Large intestine (tissue), 3 donors: Measurements from ENCODE around the gene KIF5A. TPM values are rescaled to one million over a fixed set of nuclear protein-coding genes. Genes with fewer than 3 reads are reported as not detected.

Source experiments
- DNase-seq, 2 donors: peaks; one replicate each; pipeline versions ENCODE4 v3.0.0 to v3.0.0-alpha.2; 2013
- H3K27ac ChIP-seq: one replicate; pipeline ENCODE4 v1.5.1; 2013; ENCODE audit warnings: low read length
- H3K27me3 ChIP-seq: 2 replicates; pipeline ENCODE4 v1.6.1; 2013; ENCODE audit warnings: low read length; ENCODE audit not compliant: control insufficient read depth, insufficient read depth
- H3K36me3 ChIP-seq: 2 replicates; pipeline ENCODE4 v1.6.1; 2013; ENCODE audit warnings: low read length; ENCODE audit not compliant: control insufficient read depth, insufficient read depth
- H3K4me1 ChIP-seq: one replicate; pipeline ENCODE4 v1.6.1; 2013; ENCODE audit warnings: low read length; ENCODE audit not compliant: control insufficient read depth, insufficient read depth
- H3K4me3 ChIP-seq: one replicate; pipeline ENCODE4 v1.5.1; 2013; ENCODE audit warnings: low read length
- H3K9me3 ChIP-seq: one replicate; pipeline ENCODE4 v1.6.1; 2013; ENCODE audit warnings: mild to moderate bottlenecking, low read depth, low read length, moderate library complexity; ENCODE audit not compliant: control insufficient read depth
- WGBS: methylation state at CpG from one replicate; pipeline ENCODE4 v1.1.5; 2013; ENCODE audit warnings: low lambda C conversion rate; ENCODE audit not compliant: insufficient coverage; 5-methylcytosine and 5-hydroxymethylcytosine counted together
- polyA plus RNA-seq: library from polyadenylated mRNA; unstranded; fragments of 120-200 nt; gene quantifications from one replicate; pipeline ENCODE4 v1.2.1, GENCODE V29; 2013

Gene KIF5A
- polyA plus RNA-seq, 1 donor, result 12.3 TPM

DNA sequence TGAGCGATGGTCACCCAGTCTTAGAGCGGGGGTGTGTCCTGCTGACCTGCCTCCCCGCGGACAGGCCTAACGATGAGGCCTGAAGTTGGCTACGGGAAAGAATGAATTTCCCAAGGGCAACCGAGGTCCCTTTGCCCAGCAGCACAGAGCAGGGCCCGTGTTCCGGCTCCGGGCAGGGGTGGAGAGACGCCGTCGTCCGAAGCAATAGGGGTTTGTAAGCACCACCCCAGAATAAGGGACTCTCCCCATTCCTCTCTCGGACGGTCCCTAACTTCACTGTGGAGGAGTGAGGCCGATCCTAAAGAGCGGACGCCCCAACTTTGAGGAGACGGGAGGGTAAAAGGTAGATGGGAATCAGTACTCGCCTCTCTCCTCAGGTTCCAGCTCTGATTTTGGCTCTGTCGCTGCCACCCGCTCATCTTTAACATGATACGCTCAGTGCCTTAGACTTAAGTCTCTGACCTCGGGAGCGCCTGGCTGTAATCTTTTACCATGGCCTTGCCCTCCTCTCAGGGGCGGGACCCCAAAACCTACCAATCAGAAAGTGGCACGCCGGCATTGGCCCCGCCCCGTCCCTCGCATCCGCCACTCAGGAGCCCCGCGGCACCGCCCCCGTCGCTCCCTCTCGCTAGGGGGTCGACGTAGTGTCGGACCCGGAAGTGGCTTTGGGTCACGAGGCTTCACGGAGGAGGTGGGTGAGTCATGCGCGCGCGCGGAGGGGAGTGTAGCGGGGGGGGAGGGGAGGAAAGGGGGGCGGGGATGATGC, 29.6 kb upstream of the KIF5A start, which contains the start of gene DDIT3:
Gene DDIT3 (minus strand): TSS at position 462 of the 766 bp plus-strand sequence. CDS start 3,108 bp downstream, outside the sequence.
- Histone ChIP-seq H3K27ac (peak within 1 kb of the TSS; percentile 100), H3K9me3 (no peaks in the 10 kb centered on the region), H3K4me3 (peak within 1 kb of the TSS; percentile 85), H3K27me3 (no peaks in the 10 kb centered on the region), H3K4me1 (peaks cover 43% of the 10 kb centered on the region), H3K36me3 (peaks cover 37% of the 10 kb centered on the region)
- peak; percentile 99 for DNase-seq
- no CpG with 5 or more reads among the region's 52 CpGs for WGBS

DNA sequence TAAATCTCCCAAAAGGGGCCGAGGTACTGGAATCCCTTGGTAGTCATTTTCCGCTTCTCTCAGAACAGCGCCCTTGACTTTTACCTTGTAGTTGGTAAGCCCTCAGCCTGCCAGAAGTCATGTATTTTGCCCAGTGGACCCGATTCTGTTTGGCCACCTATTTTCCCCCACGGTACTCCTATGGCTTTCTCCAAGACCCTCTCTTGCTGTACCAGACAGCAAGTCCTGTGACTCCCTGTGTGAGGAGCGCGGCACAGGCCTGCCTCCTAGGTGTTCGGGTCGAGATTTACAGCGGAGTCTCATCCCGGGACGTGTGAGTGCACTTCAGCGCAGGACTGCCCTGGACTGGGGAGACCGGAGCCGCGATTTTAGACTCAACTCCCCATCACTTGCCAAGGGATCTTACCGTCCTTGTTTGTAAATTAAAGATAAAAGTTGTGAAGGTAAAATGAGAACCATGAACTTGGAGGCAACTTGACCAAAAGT, 28.3 kb upstream of the KIF5A start:
- Histone ChIP-seq H3K27me3 (no peaks in the 10 kb centered on the region), H3K36me3 (peaks cover 36% of the 10 kb centered on the region), H3K4me1 (peaks cover 45% of the 10 kb centered on the region), H3K27ac (peak overlapping the region; percentile 100), H3K4me3 (peak overlapping the region; percentile 54), H3K9me3 (no peaks in the 10 kb centered on the region)
- WGBS, result no CpG with 5 or more reads among the region's 17 CpGs
- peak; percentile 53 to 78 for DNase-seq

DNA sequence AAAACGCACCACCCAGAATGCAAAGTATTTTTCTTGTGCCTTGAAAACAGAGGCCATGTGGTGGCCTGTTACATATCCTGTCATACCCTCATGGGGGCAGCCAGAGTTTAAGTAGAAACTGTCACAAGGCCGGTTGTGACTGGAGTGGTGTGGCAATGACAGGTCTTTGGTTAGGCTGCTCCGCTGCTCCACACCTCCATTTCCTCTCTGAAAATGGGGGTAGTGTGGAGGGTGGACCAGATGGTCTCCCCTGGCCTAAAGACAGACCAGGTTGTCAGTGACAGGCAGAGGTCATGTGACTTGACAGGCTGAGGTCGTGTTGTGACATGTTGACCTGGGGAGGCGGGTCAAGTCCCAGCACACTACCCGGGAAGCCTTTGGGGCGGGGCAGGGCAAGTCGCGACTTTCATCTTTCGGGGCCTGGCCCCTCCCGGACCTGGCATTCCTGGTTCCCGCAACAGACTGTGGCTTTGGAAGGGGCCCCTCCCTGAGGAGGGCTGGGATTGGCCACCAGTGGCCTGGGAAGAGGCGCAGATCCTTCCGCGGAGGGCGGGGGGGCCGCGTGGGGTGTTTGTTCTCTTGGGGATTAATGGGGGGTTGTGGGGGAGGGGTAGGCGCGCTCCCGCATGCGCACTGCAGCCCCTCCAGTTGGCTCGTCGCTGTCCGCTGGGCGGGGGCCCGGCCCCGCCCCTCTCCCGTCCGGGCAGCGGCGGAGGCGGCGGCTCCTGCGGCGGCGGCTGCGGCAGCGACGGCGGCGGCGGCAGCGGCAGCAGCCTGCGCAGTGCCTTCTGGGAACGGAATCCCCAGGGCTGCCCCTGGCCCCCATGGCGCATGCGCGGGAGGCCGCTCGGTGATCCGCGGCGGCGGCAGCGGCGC, 27.6 kb upstream of the KIF5A start, which contains the start of gene MBD6:
Gene MBD6 (plus strand): TSS at position 814 of the 876 bp plus-strand sequence. CDS start 1,480 bp downstream, outside the sequence.
- peaks cover 45% of the 10 kb centered on the region for H3K4me1 ChIP-seq
- H3K36me3 ChIP-seq, result peaks cover 36% of the 10 kb centered on the region
- H3K4me3 ChIP-seq, result peak within 1 kb of the TSS; percentile 73
- H3K27me3 ChIP-seq, result no peaks in the 10 kb centered on the region
- no peaks in the 10 kb centered on the region for H3K9me3 ChIP-seq
- peak within 1 kb of the TSS; percentile 100 for H3K27ac ChIP-seq
- WGBS, result no CpG with 5 or more reads among the region's 57 CpGs
- DNase-seq, result peak; percentile 92 to 96

GRCh38 chr12:57522887-57523705, 26.7 kb upstream of the KIF5A start:
- Histone ChIP-seq H3K27ac (peak overlapping the region; percentile 100), H3K4me3 (peak overlapping the region; percentile 73), H3K9me3 (no peaks in the 10 kb centered on the region), H3K27me3 (no peaks in the 10 kb centered on the region), H3K4me1 (peaks cover 42% of the 10 kb centered on the region), H3K36me3 (peaks cover 41% of the 10 kb centered on the region)
- WGBS, result no CpG with 5 or more reads among the region's 38 CpGs
- DNase-seq, result peak; percentile 71 to 73

GRCh38 chr12:57523706-57524614, 25.9 kb upstream of the KIF5A start:
- Histone ChIP-seq H3K9me3 (no peaks in the 10 kb centered on the region), H3K4me3 (peak overlapping the region; percentile 73), H3K27me3 (no peaks in the 10 kb centered on the region), H3K27ac (peak overlapping the region; percentile 100), H3K4me1 (peaks cover 35% of the 10 kb centered on the region), H3K36me3 (peaks cover 48% of the 10 kb centered on the region)
- 11% methylated on average over 2 of the region's 14 CpGs for WGBS
- peak in 1 of 2 donors; percentile 41 for DNase-seq

GRCh38 chr12:57524814-57525614, 24.8 kb upstream of the KIF5A start:
- Histone ChIP-seq H3K27me3 (no peaks in the 10 kb centered on the region), H3K36me3 (peaks cover 59% of the 10 kb centered on the region), H3K4me3 (no peak overlapping the region), H3K9me3 (no peaks in the 10 kb centered on the region), H3K27ac (peak overlapping the region; percentile 100), H3K4me1 (peaks cover 34% of the 10 kb centered on the region)
- peak in 1 of 2 donors; percentile 17 for DNase-seq
- WGBS, result no CpG with 5 or more reads among the region's 11 CpGs

GRCh38 chr12:57525615-57526383, 24.0 kb upstream of the KIF5A start:
- WGBS, result no CpG with 5 or more reads among the region's 16 CpGs
- no peak overlapping the region for H3K27ac ChIP-seq

GRCh38 chr12:57526477-57527126, 23.2 kb upstream of the KIF5A start:
- peaks cover 75% of the 10 kb centered on the region for H3K36me3 ChIP-seq

More at GRCh38 chr12:57525615-57526383, 24.0 kb upstream of the KIF5A start:
- H3K36me3 ChIP-seq, result peaks cover 67% of the 10 kb centered on the region
- H3K9me3 ChIP-seq, result no peaks in the 10 kb centered on the region
- peaks cover 34% of the 10 kb centered on the region for H3K4me1 ChIP-seq
- no peak overlapping the region for H3K4me3 ChIP-seq
- no peak for DNase-seq
- no peaks in the 10 kb centered on the region for H3K27me3 ChIP-seq

More at GRCh38 chr12:57526477-57527126, 23.2 kb upstream of the KIF5A start:
- WGBS, result no CpG with 5 or more reads among the region's 4 CpGs
- H3K9me3 ChIP-seq, result no peaks in the 10 kb centered on the region
- H3K27me3 ChIP-seq, result no peaks in the 10 kb centered on the region
- no peak overlapping the region for H3K4me3 ChIP-seq
- H3K4me1 ChIP-seq, result peaks cover 26% of the 10 kb centered on the region
- no peak for DNase-seq
- no peak overlapping the region for H3K27ac ChIP-seq
